B cell (primary cell): ENCODE data around the gene CELA2A. TPM values are rescaled to one million over a fixed set of nuclear protein-coding genes. Genes with fewer than 3 reads are reported as not detected.

Experiments
- ATAC-seq: fragments of 200-7000 bp; cut with Tn5 transposase; one replicate; pipeline ENCODE4 v1.10.0; 2021; ENCODE audit warnings: low read depth, mild to moderate bottlenecking, moderate number of reproducible peaks, moderate library complexity
- CTCF ChIA-PET: fragments of 350-600 bp; sonication (Branson Sonifier 250); formaldehyde crosslinking; loops from one replicate; lab custom pipeline; 2021; ENCODE audit warnings: antibody characterized with exemption, inconsistent platforms; lab: Charles Lee
- POLR2A ChIA-PET: fragments of 350-600 bp; sonication (Branson Sonifier 250); formaldehyde crosslinking; loops from one replicate; lab custom pipeline; 2021; ENCODE audit warnings: antibody characterized with exemption; lab: Charles Lee
- DNase-seq: peaks from one replicate; pipeline ENCODE4 v3.0.0; 2013
- H2AFZ ChIP-seq: 2 replicates; pipeline ENCODE4 v1.6.1; 2012; ENCODE audit warnings: mild to moderate bottlenecking, low read depth, low read length; ENCODE audit not compliant: insufficient read depth, poor library complexity, severe bottlenecking
- H3K27ac ChIP-seq, 2 donors: 1 replicate in 1 of 2; 2 replicates in 1 of 2; pipeline ENCODE4 v1.5.1; 2012 to 2013; ENCODE audit warnings: low read length in 2 of 2, mild to moderate bottlenecking in 2 of 2, moderate library complexity in 1 of 2
- H3K27me3 ChIP-seq, 4 experiments: fragments of 200-600 bp in 1 of 4; sonication (generic) in 1 of 4; replicated peaks in 1 of 4; 1 replicate in 2 of 4; 2 replicates in 2 of 4; pipeline versions ENCODE4 v1.6.1 to v1.7.0; 2013 to 2016; ENCODE audit warnings: low read length in 3 of 4, mild to moderate bottlenecking in 2 of 4, mixed read lengths in 1 of 4, moderate library complexity in 1 of 4; ENCODE audit not compliant: insufficient read depth in 4 of 4, control insufficient read depth in 3 of 4; ENCODE audit errors: control extremely low read depth in 1 of 4
- H3K36me3 ChIP-seq, 2 experiments: replicated peaks in 1 of 2; 1 replicate in 1 of 2; 2 replicates in 1 of 2; pipeline versions ENCODE4 v1.6.1 to v1.7.1; 2013; ENCODE audit warnings: low read length in 1 of 2; ENCODE audit not compliant: insufficient read depth in 2 of 2, control insufficient read depth in 1 of 2; ENCODE audit errors: control extremely low read depth in 1 of 2, extremely low read depth in 1 of 2
- H3K4me1 ChIP-seq, 2 donors: fragments of 200-600 bp in 1 of 2; sonication (generic) in 1 of 2; 1 replicate in 1 of 2; 2 replicates in 1 of 2; pipeline versions ENCODE4 v1.5.1 to v1.6.1; 2013 to 2017; ENCODE audit warnings: low read length in 2 of 2; ENCODE audit not compliant: control insufficient read depth in 2 of 2, insufficient read depth in 2 of 2
- H3K4me2 ChIP-seq: replicated peaks from 2 replicates; pipeline ENCODE3; 2012; ENCODE audit warnings: mild to moderate bottlenecking, low read depth, low read length; ENCODE audit not compliant: poor library complexity, severe bottlenecking
- H3K4me3 ChIP-seq, 5 experiments: fragments of 200-600 bp in 1 of 5; sonication (generic) in 1 of 5; 1 replicate in 3 of 5; 2 replicates in 2 of 5; pipeline versions ENCODE4 v1.5.1 to v1.7.0; 2011 to 2016; ENCODE audit warnings: low read length in 4 of 5, mild to moderate bottlenecking in 4 of 5, low read depth in 2 of 5, control low read depth in 1 of 5, moderate library complexity in 1 of 5; ENCODE audit not compliant: insufficient read depth in 1 of 5; ENCODE audit errors: control extremely low read depth in 1 of 5, extremely low read depth in 1 of 5
- H3K79me2 ChIP-seq: fragments of 200-600 bp; sonication (generic); one replicate; pipeline ENCODE4 v1.6.0; 2016; ENCODE audit warnings: low read length; ENCODE audit not compliant: control insufficient read depth, insufficient read depth
- H3K9ac ChIP-seq: fragments of 200-600 bp; sonication (generic); 2 replicates; pipeline ENCODE4 v1.6.1; 2017; ENCODE audit warnings: mild to moderate bottlenecking, low read length, moderate library complexity
- H3K9me3 ChIP-seq, 3 donors: one replicate each; pipeline versions ENCODE4 v1.6.1 to v1.7.1; 2013; ENCODE audit warnings: low read length in 2 of 3; ENCODE audit not compliant: control insufficient read depth in 2 of 3, insufficient read depth in 1 of 3; ENCODE audit errors: control extremely low read depth in 1 of 3
- H4K20me1 ChIP-seq: 2 replicates; pipeline ENCODE4 v1.6.0; 2012; ENCODE audit warnings: mild to moderate bottlenecking, low read length; ENCODE audit not compliant: insufficient read depth, control insufficient read depth, poor library complexity, severe bottlenecking
- H3K27ac Mint-ChIP-seq: one replicate; pipeline ENCODE4 v1.8.0; 2021; ENCODE audit warnings: mixed read lengths
- H3K27me3 Mint-ChIP-seq: one replicate; pipeline ENCODE4 v1.8.0; 2021; ENCODE audit warnings: mixed read lengths
- H3K4me1 Mint-ChIP-seq: one replicate; pipeline ENCODE4 v1.8.0; 2021; ENCODE audit warnings: mixed read lengths
- H3K4me3 Mint-ChIP-seq: one replicate; pipeline ENCODE4 v1.8.0; 2021; ENCODE audit warnings: mixed read lengths
- H3K9me3 Mint-ChIP-seq: one replicate; pipeline ENCODE4 v1.8.0; 2022; ENCODE audit warnings: mixed read lengths; ENCODE audit not compliant: insufficient read depth
- EZH2 ChIP-seq: IDR thresholded peaks from 2 replicates; pipeline ENCODE4 v1.6.1; 2012; ENCODE audit warnings: borderline replicate concordance, low read depth, mild to moderate bottlenecking, moderate library complexity, low read length; ENCODE audit not compliant: insufficient read depth, poor library complexity, severe bottlenecking
- WGBS: methylation state at CpG from one replicate; pipeline ENCODE4 v1.1.5; 2013; ENCODE audit warnings: missing lambda C conversion rate; ENCODE audit not compliant: insufficient coverage; 5-methylcytosine and 5-hydroxymethylcytosine counted together
- intact Hi-C: fragments of 100-400 bp; cut with micrococcal nuclease; formaldehyde crosslinking; loops from one replicate; pipeline ENCODE4 v1.10.0; 2022
- polyA plus RNA-seq: library from polyadenylated mRNA; depleted of rRNA; stranded (reverse); fragments of >200 nt; gene quantifications from 2 replicates; pipeline ENCODE4 v1.2.3, GENCODE V29; 2012
- total RNA-seq, 2 donors: library from RNA; stranded (reverse); fragments of 120-200 nt in 1 of 2; gene quantifications; 1 replicate in 1 of 2; 2 replicates in 1 of 2; pipeline versions ENCODE4 v1.2.3 to v1.2.4, GENCODE V29; 2013 to 2022
- TF ChIP-seq, protein P1 (sequence below): fragments of 200-600 bp; IDR thresholded peaks from one replicate; pipeline ENCODE4 v1.8.0; 2022; ENCODE audit warnings: antibody characterized with exemption, mild to moderate bottlenecking

CELA2A gene
- total and polyA plus RNA-seq, 2 donors (not counting 1 experiment from before 2014, with no cell fraction given) = not detected

- DNase-seq (no peak), ATAC-seq (no peak)
- no peak overlapping the region for H3K9ac ChIP-seq
- H3K4me1 ChIP-seq = no peaks in the 10 kb centered on the region
- intact Hi-C loops = no loop called here
- Mint-ChIP-seq H3K4me3 (no peak overlapping the region), H3K4me1 (no peaks in the 10 kb centered on the region), H3K27ac (no peak overlapping the region), H3K27me3 (peaks cover 25% of the 10 kb centered on the region), H3K9me3 (peaks cover 3% of the 10 kb centered on the region)
- H3K27me3 ChIP-seq = peaks cover 0 to 5% (median 0%) of the 10 kb centered on the region in 4 experiments
- no peak overlapping the region for H2AFZ ChIP-seq
- no peak overlapping the region for H3K4me3 ChIP-seq
- H3K9me3 ChIP-seq = peaks cover 0 to 3% (median 0%) of the 10 kb centered on the region in 3 donors
- H3K4me2 ChIP-seq = no peak overlapping the region
- no peaks in the 10 kb centered on the region for H3K36me3 ChIP-seq
- H3K79me2 ChIP-seq = no peaks in the 10 kb centered on the region
- POLR2A ChIA-PET = no interaction called here
- H4K20me1 ChIP-seq = no peaks in the 10 kb centered on the region
- WGBS = 89% methylated on average over 4 of the region's 10 CpGs
- TF ChIP-seq EZH2 = no peak
- TF ChIP-seq, protein P1, sequence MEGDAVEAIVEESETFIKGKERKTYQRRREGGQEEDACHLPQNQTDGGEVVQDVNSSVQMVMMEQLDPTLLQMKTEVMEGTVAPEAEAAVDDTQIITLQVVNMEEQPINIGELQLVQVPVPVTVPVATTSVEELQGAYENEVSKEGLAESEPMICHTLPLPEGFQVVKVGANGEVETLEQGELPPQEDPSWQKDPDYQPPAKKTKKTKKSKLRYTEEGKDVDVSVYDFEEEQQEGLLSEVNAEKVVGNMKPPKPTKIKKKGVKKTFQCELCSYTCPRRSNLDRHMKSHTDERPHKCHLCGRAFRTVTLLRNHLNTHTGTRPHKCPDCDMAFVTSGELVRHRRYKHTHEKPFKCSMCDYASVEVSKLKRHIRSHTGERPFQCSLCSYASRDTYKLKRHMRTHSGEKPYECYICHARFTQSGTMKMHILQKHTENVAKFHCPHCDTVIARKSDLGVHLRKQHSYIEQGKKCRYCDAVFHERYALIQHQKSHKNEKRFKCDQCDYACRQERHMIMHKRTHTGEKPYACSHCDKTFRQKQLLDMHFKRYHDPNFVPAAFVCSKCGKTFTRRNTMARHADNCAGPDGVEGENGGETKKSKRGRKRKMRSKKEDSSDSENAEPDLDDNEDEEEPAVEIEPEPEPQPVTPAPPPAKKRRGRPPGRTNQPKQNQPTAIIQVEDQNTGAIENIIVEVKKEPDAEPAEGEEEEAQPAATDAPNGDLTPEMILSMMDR = no peak
- CTCF ChIA-PET = no interaction called here
- H3K27ac ChIP-seq = no peak overlapping the region
Observed at GRCh38 chr1:15452866-15453571, 3.5 kb upstream of the CELA2A start.

DNA sequence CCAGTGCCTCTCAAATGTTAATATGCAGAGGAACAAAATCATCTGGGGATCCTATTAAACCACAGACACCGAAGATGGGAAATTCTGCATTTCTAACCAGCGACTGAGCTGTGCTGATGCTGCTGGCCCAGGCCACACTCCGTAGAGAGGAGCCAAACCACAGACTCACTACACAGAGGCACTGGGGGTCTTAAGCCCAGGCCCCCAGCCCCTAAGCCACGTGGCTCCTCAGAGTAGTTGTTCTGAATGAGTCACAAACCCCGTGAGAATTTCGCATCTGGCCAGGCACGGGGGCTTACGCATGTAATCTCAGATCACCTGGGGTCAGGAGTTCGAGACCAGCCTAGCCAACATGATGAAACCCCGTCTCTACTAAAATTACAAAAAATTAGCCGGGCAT lies 2.8 kb upstream of the CELA2A start:
- no peak overlapping the region for H2AFZ ChIP-seq

More for the DNA sequence above, 2.8 kb upstream of the CELA2A start:
- ATAC-seq = no peak
- Histone ChIP-seq H3K27ac (no peak overlapping the region), H3K9ac (no peak overlapping the region), H3K79me2 (no peaks in the 10 kb centered on the region), H3K27me3 (peaks cover 0 to 5% (median 0%) of the 10 kb centered on the region in 4 experiments), H4K20me1 (no peaks in the 10 kb centered on the region), H3K4me1 (no peaks in the 10 kb centered on the region), H3K4me3 (no peak overlapping the region), H3K36me3 (no peaks in the 10 kb centered on the region), H3K4me2 (no peak overlapping the region), H3K9me3 (peaks cover 0 to 3% (median 0%) of the 10 kb centered on the region in 3 donors)
- no peak for TF ChIP-seq EZH2
- TF ChIP-seq, protein P1 = no peak
- 83% methylated on average over 11 of the region's 11 CpGs for WGBS
- Mint-ChIP-seq H3K9me3 (peaks cover 3% of the 10 kb centered on the region), H3K4me1 (no peaks in the 10 kb centered on the region), H3K4me3 (no peak overlapping the region), H3K27me3 (peaks cover 25% of the 10 kb centered on the region), H3K27ac (no peak overlapping the region)
- POLR2A ChIA-PET = no interaction called here
- CTCF ChIA-PET = no interaction called here
- intact Hi-C loops = no loop called here
- no peak for DNase-seq
